Measurements from ENCODE around the gene CELF5.

DNA sequence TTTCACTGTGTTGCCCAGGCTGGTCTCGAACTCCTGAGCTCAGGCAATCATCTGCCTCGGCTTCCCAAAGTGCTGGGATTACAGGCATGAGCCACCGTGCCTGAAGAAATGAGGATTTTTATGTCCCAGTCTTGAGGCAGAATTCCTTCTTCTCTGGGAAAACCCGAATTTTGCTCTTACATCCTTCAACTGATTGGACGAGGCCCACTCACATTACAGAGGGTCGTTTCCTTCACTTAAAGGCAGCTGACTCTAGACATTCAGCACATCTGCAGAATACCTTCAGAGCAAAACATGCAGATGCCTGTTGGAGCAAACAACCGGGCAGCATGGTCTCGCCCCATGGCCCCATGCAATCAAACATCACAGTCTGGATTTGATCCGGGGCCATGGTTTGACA, 105.6 kb downstream of the CELF5 start:
- no peak for TF ChIP-seq CTCF (IDR thresholded peaks at IDR 0.05 in 4 of 5, conservative IDR thresholded peaks at IDR 0.05 in 1 of 5)
- no peak for TF ChIP-seq POLR2A (IDR thresholded peaks at IDR 0.05)

All from gastrocnemius medialis (tissue), 4 donors.